Cardiac muscle cell (in vitro differentiated cells and primary cell): Measurements from ENCODE around the gene UMAD1. TPM values are rescaled to one million over a fixed set of nuclear protein-coding genes. Genes with fewer than 3 reads are reported as not detected.

Source experiments
- DNase-seq, 2 donors: peaks; one replicate each; pipeline versions ENCODE4 v3.0.0 to v3.0.0-alpha.2; 2010 to 2017; ENCODE audit warnings: low read depth in 1 of 2, low spot score in 1 of 2
- H3K27ac ChIP-seq: fragments of 200-600 bp; sonication (generic); 2 replicates; pipeline ENCODE4 v1.5.1; 2016
- H3K27me3 ChIP-seq: fragments of 200-600 bp; sonication (generic); 2 replicates; pipeline ENCODE4 v1.6.0; 2016; ENCODE audit warnings: control low read depth
- H3K36me3 ChIP-seq: fragments of 200-600 bp; sonication (generic); 2 replicates; pipeline ENCODE4 v1.5.1; 2016; ENCODE audit warnings: control low read depth
- H3K4me1 ChIP-seq: fragments of 200-600 bp; sonication (generic); 2 replicates; pipeline ENCODE4 v1.8.1; 2017; ENCODE audit warnings: low read depth, mild to moderate bottlenecking, mixed run types
- H3K4me3 ChIP-seq: fragments of 200-600 bp; sonication (generic); 2 replicates; pipeline ENCODE4 v1.5.1; 2016; ENCODE audit warnings: mild to moderate bottlenecking
- H3K9me3 ChIP-seq: fragments of 200-600 bp; sonication (generic); 2 replicates; pipeline ENCODE4 v1.5.1; 2017; ENCODE audit warnings: low read depth, mild to moderate bottlenecking, control low read depth
- polyA plus RNA-seq: library from polyadenylated mRNA; unstranded; fragments of >200 nt; fragmentation: Nextera tagmentation; extraction: Ambion mirVana; gene quantifications from 2 replicates; pipeline ENCODE4 v1.2.1, GENCODE V29; 2016
- total RNA-seq: library from RNA; depleted of rRNA; stranded (reverse); fragments of >200 nt; gene quantifications from 2 replicates; pipeline ENCODE4 v1.2.3, GENCODE V29; 2016
- TF ChIP-seq, protein P1 (sequence below): IDR thresholded peaks from 2 replicates; pipeline ENCODE4 v1.5.1; 2012; ENCODE audit warnings: low read depth, mild to moderate bottlenecking, low read length

Gene UMAD1
- total and polyA plus RNA-seq, 2 experiments from 2014 or later, result 8.2 to 12.9 TPM

DNA sequence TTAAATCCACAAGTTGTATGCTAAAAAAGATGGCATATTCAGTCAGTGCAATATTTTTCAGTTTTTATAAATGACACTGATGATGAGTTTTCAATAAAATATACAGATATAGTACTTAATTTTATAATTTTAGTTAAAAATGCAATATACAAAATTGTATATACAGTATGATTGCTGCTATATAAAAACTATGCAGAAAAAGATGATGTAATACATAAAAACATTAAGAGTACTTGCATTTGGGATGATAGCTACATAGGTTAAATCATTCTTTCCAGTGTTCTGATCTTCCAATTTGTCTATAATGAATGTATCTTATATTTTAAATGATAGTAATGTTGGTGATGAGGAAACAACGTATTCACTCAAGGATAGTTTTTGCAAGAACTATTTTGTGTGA is 169.8 kb downstream of the UMAD1 start:
- TF ChIP-seq, protein P1, sequence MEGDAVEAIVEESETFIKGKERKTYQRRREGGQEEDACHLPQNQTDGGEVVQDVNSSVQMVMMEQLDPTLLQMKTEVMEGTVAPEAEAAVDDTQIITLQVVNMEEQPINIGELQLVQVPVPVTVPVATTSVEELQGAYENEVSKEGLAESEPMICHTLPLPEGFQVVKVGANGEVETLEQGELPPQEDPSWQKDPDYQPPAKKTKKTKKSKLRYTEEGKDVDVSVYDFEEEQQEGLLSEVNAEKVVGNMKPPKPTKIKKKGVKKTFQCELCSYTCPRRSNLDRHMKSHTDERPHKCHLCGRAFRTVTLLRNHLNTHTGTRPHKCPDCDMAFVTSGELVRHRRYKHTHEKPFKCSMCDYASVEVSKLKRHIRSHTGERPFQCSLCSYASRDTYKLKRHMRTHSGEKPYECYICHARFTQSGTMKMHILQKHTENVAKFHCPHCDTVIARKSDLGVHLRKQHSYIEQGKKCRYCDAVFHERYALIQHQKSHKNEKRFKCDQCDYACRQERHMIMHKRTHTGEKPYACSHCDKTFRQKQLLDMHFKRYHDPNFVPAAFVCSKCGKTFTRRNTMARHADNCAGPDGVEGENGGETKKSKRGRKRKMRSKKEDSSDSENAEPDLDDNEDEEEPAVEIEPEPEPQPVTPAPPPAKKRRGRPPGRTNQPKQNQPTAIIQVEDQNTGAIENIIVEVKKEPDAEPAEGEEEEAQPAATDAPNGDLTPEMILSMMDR, result no peak
- no peak for DNase-seq
- Histone ChIP-seq H3K4me1 (no peaks in the 10 kb centered on the region), H3K27me3 (no peaks in the 10 kb centered on the region), H3K9me3 (no peaks in the 10 kb centered on the region), H3K36me3 (no peaks in the 10 kb centered on the region), H3K4me3 (no peak overlapping the region), H3K27ac (no peak overlapping the region)

DNA sequence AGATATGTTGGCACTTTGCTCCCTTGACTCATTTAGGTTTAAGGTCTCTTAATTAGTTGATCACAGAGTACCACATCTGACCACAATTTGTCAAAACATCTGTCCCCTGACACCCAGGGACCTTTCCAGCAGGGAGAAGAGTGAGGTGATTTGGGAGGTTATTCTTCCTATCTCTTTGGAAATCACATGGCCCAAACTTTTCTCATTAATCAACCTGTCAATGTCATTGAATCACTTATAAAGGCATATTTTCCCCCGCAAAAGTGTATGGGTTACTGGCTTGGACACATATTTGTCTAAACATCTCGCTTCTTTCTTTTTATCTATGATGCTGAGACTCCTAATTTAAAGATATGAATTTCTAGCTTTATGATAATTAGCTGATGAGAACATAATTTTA is 170.3 kb downstream of the UMAD1 start:
- H3K9me3 ChIP-seq, result no peaks in the 10 kb centered on the region
- no peaks in the 10 kb centered on the region for H3K27me3 ChIP-seq
- TF ChIP-seq, protein P1, result no peak
- no peak for DNase-seq
- H3K27ac ChIP-seq, result no peak overlapping the region
- H3K4me3 ChIP-seq, result no peak overlapping the region
- H3K36me3 ChIP-seq, result no peaks in the 10 kb centered on the region
- H3K4me1 ChIP-seq, result peaks cover under 1% of the 10 kb centered on the region

DNA sequence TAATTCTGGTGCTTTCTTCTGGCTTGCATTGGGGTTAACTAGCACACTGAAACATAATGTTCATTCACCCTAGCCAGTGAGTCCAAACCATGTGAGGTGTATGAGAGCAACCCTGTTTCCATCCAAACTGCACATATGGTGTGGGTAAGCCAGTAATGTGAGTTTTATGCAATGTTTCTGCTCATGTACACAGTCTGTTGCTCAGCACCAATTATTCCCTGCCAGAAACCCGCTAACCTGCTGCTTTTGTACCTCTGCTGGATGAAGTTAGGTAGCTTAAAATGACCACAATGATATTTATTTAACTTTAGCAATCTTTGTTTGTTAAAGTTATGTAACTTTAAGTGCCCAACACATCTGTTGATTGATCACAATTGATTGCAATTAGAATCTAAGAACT is 171.6 kb downstream of the UMAD1 start:
- H3K36me3 ChIP-seq, result no peaks in the 10 kb centered on the region
- DNase-seq, result no peak
- no peaks in the 10 kb centered on the region for H3K9me3 ChIP-seq
- no peaks in the 10 kb centered on the region for H3K27me3 ChIP-seq
- peaks cover 2% of the 10 kb centered on the region for H3K4me1 ChIP-seq
- TF ChIP-seq, protein P1, result no peak
- H3K27ac ChIP-seq, result no peak overlapping the region
- no peak overlapping the region for H3K4me3 ChIP-seq

DNA sequence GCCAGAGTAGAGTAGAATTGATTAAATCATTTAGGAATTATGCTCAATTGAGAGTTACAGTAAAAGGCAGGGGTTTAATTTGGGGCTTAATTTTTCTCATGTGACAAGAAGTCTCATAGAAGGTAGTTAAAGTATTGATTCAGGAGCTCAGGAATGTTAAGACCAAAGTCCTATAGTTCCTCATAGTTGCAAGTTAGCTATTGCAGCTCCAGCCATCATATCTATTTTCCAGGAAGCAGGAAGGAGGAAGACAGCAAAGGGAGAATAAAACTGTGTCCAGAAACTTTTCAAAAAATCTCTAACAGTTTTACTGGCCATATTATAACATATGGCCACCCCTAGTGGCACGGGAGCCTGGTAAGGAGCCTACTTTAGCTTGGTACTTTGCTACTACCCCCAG is 174.8 kb downstream of the UMAD1 start:
- Histone ChIP-seq H3K9me3 (no peaks in the 10 kb centered on the region), H3K27me3 (no peaks in the 10 kb centered on the region)
- TF ChIP-seq, protein P1, result no peak

DNA sequence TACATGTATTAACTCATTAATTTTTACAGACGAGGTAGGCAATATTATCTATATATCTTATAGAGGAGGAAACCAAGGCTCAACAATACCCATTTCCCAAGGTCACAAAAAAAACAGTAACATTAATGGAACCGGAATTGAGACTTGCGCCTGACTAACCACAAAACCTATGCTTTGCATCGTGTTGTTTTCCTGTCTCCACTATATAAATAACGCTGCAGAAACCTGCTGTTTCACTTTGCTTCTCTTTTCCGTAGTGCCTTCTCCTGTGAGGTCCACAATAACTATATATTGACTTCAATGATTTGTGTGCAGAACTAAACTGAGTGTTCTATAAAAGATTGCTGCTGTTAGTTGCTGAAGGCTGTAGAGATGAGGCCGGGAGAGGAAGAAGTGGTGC is 175.5 kb downstream of the UMAD1 start:
- no peak for DNase-seq
- no peaks in the 10 kb centered on the region for H3K36me3 ChIP-seq
- no peaks in the 10 kb centered on the region for H3K27me3 ChIP-seq
- no peaks in the 10 kb centered on the region for H3K9me3 ChIP-seq
- no peak overlapping the region for H3K4me3 ChIP-seq
- TF ChIP-seq, protein P1, result no peak
- peaks cover 2% of the 10 kb centered on the region for H3K4me1 ChIP-seq
- no peak overlapping the region for H3K27ac ChIP-seq

More for the DNA sequence above, 174.8 kb downstream of the UMAD1 start:
- Histone ChIP-seq H3K27ac (no peak overlapping the region), H3K4me1 (peaks cover 2% of the 10 kb centered on the region), H3K4me3 (no peak overlapping the region), H3K36me3 (no peaks in the 10 kb centered on the region)
- DNase-seq, result no peak
